A673 (cell line): Measurements from ENCODE around the gene MEI4.

ENCODE experiments used
- EZH2 ChIP-seq: fragments of 200-600 bp; sonication (generic); IDR thresholded peaks from 2 replicates; pipeline ENCODE4 v1.6.1; 2017; ENCODE audit warnings: borderline replicate concordance, low read depth, mild to moderate bottlenecking, mixed read lengths, antibody characterized with exemption, low read length; ENCODE audit not compliant: poor library complexity, severe bottlenecking
- TF ChIP-seq, protein P1 (sequence below): fragments of 300-800, 200-600 bp; sonication (generic); conservative IDR thresholded peaks from 2 replicates; pipeline ENCODE4 v1.5.1; 2017; ENCODE audit warnings: low read depth, mild to moderate bottlenecking, antibody characterized with exemption, low read length, moderate library complexity, mixed read lengths

- TF ChIP-seq, protein P1, sequence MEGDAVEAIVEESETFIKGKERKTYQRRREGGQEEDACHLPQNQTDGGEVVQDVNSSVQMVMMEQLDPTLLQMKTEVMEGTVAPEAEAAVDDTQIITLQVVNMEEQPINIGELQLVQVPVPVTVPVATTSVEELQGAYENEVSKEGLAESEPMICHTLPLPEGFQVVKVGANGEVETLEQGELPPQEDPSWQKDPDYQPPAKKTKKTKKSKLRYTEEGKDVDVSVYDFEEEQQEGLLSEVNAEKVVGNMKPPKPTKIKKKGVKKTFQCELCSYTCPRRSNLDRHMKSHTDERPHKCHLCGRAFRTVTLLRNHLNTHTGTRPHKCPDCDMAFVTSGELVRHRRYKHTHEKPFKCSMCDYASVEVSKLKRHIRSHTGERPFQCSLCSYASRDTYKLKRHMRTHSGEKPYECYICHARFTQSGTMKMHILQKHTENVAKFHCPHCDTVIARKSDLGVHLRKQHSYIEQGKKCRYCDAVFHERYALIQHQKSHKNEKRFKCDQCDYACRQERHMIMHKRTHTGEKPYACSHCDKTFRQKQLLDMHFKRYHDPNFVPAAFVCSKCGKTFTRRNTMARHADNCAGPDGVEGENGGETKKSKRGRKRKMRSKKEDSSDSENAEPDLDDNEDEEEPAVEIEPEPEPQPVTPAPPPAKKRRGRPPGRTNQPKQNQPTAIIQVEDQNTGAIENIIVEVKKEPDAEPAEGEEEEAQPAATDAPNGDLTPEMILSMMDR = no peak
- TF ChIP-seq EZH2 = no peak
Measured at GRCh38 chr6:77716311-77716710, 63.5 kb downstream of the MEI4 start.
